ENCODE results near the gene SPOCK1. TPM values are rescaled to one million over a fixed set of nuclear protein-coding genes. Genes with fewer than 3 reads are reported as not detected.

The SPOCK1 gene
- total RNA-seq, 1 donor from 2014 or later, result not detected

DNA sequence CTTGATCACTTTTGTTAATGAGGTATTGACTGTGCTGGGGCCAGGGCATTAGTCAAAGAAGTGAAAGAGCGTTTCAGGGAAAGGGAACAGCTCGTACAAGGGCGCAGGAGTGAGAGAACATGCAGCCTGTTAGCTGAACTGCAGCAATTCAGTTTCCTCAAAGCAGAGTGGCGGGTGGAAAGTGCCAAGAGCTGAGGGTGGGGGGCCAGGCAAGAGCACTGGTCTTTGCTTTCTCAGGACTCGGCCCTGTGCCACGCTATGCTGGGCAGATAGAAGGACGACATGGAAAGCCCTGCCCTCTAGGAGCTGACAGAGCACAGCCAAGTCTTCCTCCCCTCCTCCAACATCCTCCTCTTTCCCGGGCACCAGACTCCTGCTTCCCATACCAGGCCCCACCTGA is 304.8 kb downstream of the SPOCK1 start:
- Mint-ChIP-seq H3K36me3 (ENCODE audit: low read depth) (no peaks in the 10 kb centered on the region), H3K4me3 (no peak overlapping the region), H3K9me3 (no peaks in the 10 kb centered on the region), H3K27ac (no peak overlapping the region), H3K27me3 (no peaks in the 10 kb centered on the region), H3K4me1 (no peaks in the 10 kb centered on the region)
- intact Hi-C loops (cut with micrococcal nuclease), result no loop called here
- DNase-seq, result no peak

DNA sequence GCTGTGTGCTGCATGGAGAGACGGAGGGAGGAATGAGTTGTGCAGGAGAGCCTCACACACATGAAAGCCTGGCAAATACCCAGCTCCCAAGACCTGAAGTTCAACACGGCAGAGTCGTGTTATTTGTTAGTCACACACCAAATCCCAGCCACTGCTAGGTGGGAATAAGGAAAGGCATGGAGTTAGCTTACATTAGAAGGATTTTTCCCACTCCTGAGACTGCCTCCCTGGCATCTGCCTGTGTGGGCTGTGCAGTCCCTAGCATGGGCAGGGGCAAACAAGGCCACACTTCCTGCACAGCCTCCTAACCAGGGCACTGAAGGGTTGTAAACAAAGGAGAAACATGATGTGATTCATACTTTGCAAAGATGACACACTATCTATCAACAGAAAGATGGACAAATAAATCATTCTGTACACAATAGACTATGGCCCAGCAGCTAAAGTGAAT is 306.8 kb downstream of the SPOCK1 start:
- H3K9me3 Mint-ChIP-seq, result no peaks in the 10 kb centered on the region
- H3K27me3 Mint-ChIP-seq, result no peaks in the 10 kb centered on the region
- intact Hi-C loops (cut with micrococcal nuclease), result no loop called here
- no peak for DNase-seq
- H3K4me1 Mint-ChIP-seq, result no peaks in the 10 kb centered on the region
- H3K27ac Mint-ChIP-seq, result no peak overlapping the region
- no peaks in the 10 kb centered on the region for H3K36me3 Mint-ChIP-seq (ENCODE audit: low read depth)
- H3K4me3 Mint-ChIP-seq, result no peak overlapping the region

DNA sequence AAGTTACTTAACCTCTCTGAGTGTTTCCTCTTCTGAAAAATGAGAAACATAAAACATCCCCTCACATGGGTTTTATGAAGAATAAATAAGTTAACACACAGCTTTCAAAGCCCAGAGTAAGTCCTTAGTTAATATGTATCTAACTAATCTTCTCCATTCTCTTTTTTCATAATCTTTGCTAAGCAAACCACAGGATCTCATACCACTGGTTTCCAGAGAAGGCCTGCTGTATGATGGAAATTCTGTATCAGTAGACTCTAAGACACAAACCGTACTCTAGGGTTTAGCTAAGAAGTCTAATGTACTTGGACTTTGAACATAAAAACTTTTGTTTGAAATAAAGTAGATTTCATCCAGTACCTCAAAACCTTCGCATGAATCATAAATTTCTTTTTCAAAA is 307.9 kb downstream of the SPOCK1 start:
- Mint-ChIP-seq H3K27ac (no peak overlapping the region), H3K36me3 (ENCODE audit: low read depth) (no peaks in the 10 kb centered on the region), H3K9me3 (no peaks in the 10 kb centered on the region), H3K27me3 (no peaks in the 10 kb centered on the region), H3K4me1 (no peaks in the 10 kb centered on the region), H3K4me3 (no peak overlapping the region)
- intact Hi-C loops (cut with micrococcal nuclease), result no loop called here
- no peak for DNase-seq

DNA sequence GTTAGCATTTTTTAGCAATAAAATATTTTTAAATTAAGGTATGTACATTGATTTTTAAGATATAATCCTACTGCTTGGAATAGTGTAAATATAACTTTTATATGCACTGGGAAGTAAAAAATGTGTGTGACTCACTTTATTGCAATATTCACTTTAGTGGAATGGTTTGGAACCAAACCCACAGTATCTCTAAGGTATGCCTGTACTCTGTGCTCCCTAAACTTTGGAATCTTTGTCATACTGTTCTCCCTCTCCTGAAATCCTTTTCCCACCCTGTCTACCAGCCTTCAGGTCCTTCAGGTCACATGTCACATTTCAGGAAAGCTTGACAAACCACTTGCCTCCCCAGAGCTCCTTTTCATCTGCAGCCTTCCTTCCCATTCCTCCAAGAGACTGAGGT is 308.7 kb downstream of the SPOCK1 start:
- intact Hi-C loops (cut with micrococcal nuclease), result no loop called here
- DNase-seq, result no peak
- Mint-ChIP-seq H3K36me3 (ENCODE audit: low read depth) (no peaks in the 10 kb centered on the region), H3K27ac (no peak overlapping the region), H3K27me3 (no peaks in the 10 kb centered on the region), H3K4me1 (no peaks in the 10 kb centered on the region), H3K9me3 (no peaks in the 10 kb centered on the region), H3K4me3 (no peak overlapping the region)

DNA sequence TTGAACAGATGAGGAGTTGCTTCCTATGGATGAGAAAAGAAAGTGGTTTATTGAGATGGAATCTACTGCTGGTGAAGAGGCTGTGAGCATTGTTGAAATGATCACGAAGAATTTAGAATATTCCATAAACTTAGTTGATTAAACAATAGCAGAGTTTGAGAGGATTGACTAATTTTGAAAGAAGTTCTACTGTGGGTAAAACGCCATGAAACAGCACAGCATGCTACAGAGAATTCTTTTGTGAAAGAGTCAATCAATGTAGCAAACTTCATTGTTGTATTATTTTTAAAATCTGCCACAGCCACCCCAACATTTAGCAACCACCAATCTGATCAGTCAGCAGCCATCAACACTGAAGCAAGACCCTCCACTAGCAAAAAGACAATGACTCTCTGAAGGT is 309.1 kb downstream of the SPOCK1 start:
- H3K27me3 Mint-ChIP-seq, result no peaks in the 10 kb centered on the region
- H3K4me3 Mint-ChIP-seq, result no peak overlapping the region
- no peak for DNase-seq
- no peaks in the 10 kb centered on the region for H3K36me3 Mint-ChIP-seq (ENCODE audit: low read depth)
- intact Hi-C loops (cut with micrococcal nuclease), result no loop called here
- no peaks in the 10 kb centered on the region for H3K9me3 Mint-ChIP-seq
- H3K27ac Mint-ChIP-seq, result no peak overlapping the region
- H3K4me1 Mint-ChIP-seq, result no peaks in the 10 kb centered on the region

DNA sequence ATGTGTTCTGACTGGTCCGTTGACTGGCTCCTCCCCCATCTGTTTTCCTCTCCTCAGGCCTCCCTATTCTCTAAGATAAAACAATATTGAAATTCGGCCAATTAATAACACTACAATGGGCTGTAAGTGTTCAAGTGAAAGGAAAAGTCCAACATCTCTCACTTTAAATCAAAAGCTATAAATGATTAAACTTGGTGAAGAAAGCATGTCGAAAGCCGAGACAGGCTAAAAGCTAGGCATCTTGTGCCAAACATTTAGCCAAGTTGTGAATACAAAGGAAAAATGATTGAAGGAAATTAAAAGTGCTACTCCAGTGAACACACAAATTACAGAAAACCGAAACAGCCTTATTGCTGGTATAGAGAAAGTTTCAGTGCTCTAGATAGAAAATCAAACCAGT is 310.6 kb downstream of the SPOCK1 start:
- Mint-ChIP-seq H3K9me3 (no peaks in the 10 kb centered on the region), H3K4me3 (no peak overlapping the region), H3K36me3 (ENCODE audit: low read depth) (no peaks in the 10 kb centered on the region), H3K4me1 (no peaks in the 10 kb centered on the region), H3K27me3 (no peaks in the 10 kb centered on the region), H3K27ac (no peak overlapping the region)
- intact Hi-C loops (cut with micrococcal nuclease), result no loop called here
- no peak for DNase-seq

DNA sequence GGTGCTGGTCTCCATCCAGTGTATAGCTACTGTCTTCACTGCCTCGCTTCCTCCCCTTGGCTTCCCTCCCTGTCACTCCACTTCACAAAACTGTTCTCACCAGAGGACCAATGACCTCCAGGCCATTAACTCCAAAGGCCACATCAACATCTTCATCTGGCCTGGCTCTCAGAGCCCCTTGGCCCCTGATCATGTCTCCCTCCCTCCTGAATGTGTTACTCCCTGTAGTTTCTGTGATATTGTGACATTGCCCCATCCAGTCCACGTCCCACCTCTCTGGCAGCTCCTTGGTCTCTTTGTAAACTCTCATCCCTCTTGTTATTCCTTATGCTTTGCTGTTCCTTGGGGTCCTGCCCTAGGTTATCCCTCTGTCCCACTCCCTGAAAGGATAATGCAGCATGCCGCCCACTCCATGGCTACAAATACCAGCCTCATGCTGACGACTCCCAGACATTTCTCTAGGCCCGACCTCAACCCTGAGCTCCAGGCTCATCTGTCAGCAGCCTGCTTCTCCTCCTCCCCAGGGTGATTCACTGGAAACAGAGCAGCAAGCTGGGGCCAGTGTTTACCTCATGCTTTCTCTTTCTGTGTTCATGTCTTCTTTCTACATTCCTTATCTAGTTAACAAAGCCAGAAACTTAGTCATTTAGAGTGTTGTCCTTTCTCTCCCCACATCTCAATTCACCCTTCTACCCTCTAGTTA is 312.2 kb downstream of the SPOCK1 start:
- intact Hi-C loops (cut with micrococcal nuclease), result no loop called here
- no peak overlapping the region for H3K4me3 Mint-ChIP-seq
- H3K4me1 Mint-ChIP-seq, result no peaks in the 10 kb centered on the region
- H3K27me3 Mint-ChIP-seq, result no peaks in the 10 kb centered on the region
- no peaks in the 10 kb centered on the region for H3K9me3 Mint-ChIP-seq
- no peaks in the 10 kb centered on the region for H3K36me3 Mint-ChIP-seq (ENCODE audit: low read depth)
- no peak for DNase-seq
- H3K27ac Mint-ChIP-seq, result no peak overlapping the region

DNA sequence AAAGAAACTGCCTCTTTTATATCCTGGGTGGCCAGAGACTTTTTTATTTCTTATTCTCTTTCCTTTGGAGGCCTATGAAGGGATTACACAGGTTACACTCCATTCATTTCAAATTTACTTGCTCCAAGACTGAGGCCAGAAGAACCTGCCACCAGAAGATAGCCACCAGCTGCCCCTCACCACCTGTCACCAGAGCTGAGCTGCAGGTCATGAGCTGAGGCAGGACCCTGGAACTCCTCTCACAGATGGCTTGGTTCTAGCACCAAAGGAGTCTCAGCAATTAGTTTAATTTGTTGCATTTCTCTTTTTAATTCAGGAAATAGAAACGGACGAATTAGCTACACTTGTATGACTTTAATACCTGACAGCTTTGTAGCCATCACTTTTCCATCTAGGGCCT is 313.9 kb downstream of the SPOCK1 start:
- Mint-ChIP-seq H3K9me3 (no peaks in the 10 kb centered on the region), H3K27me3 (no peaks in the 10 kb centered on the region), H3K27ac (no peak overlapping the region), H3K4me1 (no peaks in the 10 kb centered on the region), H3K36me3 (ENCODE audit: low read depth) (no peaks in the 10 kb centered on the region), H3K4me3 (no peak overlapping the region)
- intact Hi-C loops (cut with micrococcal nuclease), result no loop called here
- DNase-seq, result no peak

DNA sequence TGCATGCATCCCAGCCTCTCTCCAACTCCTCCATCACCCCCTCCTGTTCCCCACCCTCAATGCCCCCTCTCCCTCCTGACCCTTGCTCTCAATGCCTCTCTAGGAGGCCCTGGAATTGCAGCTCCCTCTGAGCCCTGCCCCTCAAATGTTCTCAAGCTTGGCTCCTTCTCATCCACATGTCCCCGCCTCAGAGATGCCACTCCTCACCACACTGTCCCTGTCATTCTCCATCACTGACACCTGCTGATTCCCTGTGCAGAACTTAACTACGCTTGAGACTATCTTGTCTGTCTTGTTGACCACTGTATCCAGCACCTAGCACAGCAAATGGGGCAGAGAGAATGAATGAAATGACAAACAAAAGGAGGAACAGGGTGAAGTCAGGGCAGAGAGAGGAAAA is 314.4 kb downstream of the SPOCK1 start:
- intact Hi-C loops (cut with micrococcal nuclease), result no loop called here
- no peaks in the 10 kb centered on the region for H3K36me3 Mint-ChIP-seq (ENCODE audit: low read depth)
- H3K27ac Mint-ChIP-seq, result no peak overlapping the region
- H3K4me1 Mint-ChIP-seq, result no peaks in the 10 kb centered on the region
- H3K4me3 Mint-ChIP-seq, result no peak overlapping the region
- H3K9me3 Mint-ChIP-seq, result no peaks in the 10 kb centered on the region
- H3K27me3 Mint-ChIP-seq, result no peaks in the 10 kb centered on the region
- no peak for DNase-seq

DNA sequence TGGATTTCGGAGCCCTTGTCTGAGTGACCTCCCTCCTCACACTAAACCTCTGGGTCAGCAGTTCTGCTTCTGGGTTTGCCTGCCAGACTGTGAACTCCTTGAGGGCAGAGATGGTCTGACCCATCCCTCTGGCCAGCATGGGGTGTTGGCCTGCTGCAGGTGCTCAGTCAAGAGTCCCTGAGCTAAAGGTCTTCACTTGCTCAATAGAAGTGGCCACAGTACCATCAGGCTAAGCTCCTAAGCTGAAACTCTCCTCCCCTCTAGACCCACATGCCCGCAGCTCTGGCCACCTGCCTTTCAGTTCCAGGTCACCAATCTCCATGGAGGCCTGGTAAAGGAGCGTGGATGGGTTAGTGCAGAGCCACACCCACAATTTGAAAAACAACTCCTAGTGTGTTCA is 316.6 kb downstream of the SPOCK1 start:
- no peaks in the 10 kb centered on the region for H3K9me3 Mint-ChIP-seq
- no peak overlapping the region for H3K4me3 Mint-ChIP-seq
- intact Hi-C loops (cut with micrococcal nuclease), result no loop called here
- no peaks in the 10 kb centered on the region for H3K27me3 Mint-ChIP-seq
- no peak for DNase-seq
- H3K27ac Mint-ChIP-seq, result no peak overlapping the region
- no peaks in the 10 kb centered on the region for H3K36me3 Mint-ChIP-seq (ENCODE audit: low read depth)
- H3K4me1 Mint-ChIP-seq, result no peaks in the 10 kb centered on the region

DNA sequence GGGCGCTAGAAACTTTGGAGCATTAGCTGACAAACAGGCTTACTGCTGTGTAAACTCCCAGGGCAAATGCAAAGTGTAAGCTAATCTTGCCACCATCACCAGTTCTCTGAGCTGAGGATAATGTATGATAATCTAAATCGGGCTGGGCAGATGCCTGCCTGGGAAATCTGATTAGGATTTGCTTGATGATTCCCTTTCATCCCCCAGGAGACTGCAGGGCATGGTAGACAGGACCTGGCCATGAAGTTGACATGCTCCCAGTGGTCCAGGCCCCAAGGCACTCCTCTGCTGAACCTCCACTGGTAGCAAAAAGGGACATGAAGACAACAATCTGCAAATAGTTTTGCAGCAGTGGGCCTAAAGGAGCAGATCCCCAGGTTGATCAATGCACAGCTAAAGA is 317.5 kb downstream of the SPOCK1 start:
- no peaks in the 10 kb centered on the region for H3K36me3 Mint-ChIP-seq (ENCODE audit: low read depth)
- no peak for DNase-seq
- H3K4me1 Mint-ChIP-seq, result no peaks in the 10 kb centered on the region
- intact Hi-C loops (cut with micrococcal nuclease), result no loop called here
- H3K4me3 Mint-ChIP-seq, result no peak overlapping the region
- H3K9me3 Mint-ChIP-seq, result no peaks in the 10 kb centered on the region
- H3K27ac Mint-ChIP-seq, result no peak overlapping the region
- no peaks in the 10 kb centered on the region for H3K27me3 Mint-ChIP-seq

DNA sequence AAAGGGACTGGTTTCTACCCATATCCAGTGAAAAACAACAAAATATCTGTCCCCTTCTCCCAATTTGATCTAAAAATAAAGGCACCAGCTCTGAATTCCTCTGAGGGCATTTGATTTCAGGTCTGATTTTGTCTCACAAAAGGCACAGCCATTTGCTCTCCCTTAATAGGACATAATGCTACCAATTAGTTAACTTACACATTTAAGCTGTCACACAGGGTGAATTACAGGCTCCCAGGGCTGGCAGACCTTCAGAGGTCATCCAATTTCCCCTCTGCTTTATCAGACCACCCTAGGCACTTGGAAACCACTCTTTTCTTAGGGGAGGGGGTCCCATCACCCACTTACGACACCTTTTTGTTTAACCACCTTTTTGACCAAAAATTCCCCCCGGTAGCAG is 319.9 kb downstream of the SPOCK1 start:
- intact Hi-C loops (cut with micrococcal nuclease), result no loop called here

DNA sequence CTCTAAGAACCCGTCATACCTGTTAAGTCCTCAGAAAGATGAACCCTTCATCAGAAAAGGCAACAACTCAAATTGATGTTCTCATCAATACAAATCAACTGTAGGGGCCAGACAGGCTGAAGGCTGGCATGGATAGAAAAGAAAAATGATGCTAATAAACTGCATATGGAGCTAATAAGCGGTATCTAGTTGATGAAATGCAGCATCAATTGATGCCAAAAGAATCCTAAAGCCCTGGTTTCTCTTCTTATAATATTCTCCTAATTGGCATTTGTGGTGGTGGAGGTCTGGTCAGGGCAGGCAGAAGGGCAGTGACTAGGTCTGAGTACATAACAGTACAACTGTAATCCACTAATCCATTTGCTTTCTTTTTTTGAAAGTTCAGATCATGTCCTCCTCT is 322.5 kb downstream of the SPOCK1 start:
- Mint-ChIP-seq H3K27ac (no peak overlapping the region), H3K4me3 (no peak overlapping the region), H3K36me3 (ENCODE audit: low read depth) (no peaks in the 10 kb centered on the region), H3K4me1 (no peaks in the 10 kb centered on the region), H3K27me3 (no peaks in the 10 kb centered on the region), H3K9me3 (no peaks in the 10 kb centered on the region)
- DNase-seq, result no peak
- intact Hi-C loops (cut with micrococcal nuclease), result no loop called here

More for the DNA sequence above, 319.9 kb downstream of the SPOCK1 start:
- Mint-ChIP-seq H3K4me3 (no peak overlapping the region), H3K27ac (no peak overlapping the region), H3K4me1 (no peaks in the 10 kb centered on the region), H3K27me3 (no peaks in the 10 kb centered on the region), H3K36me3 (ENCODE audit: low read depth) (no peaks in the 10 kb centered on the region), H3K9me3 (no peaks in the 10 kb centered on the region)
- DNase-seq, result no peak

DNA sequence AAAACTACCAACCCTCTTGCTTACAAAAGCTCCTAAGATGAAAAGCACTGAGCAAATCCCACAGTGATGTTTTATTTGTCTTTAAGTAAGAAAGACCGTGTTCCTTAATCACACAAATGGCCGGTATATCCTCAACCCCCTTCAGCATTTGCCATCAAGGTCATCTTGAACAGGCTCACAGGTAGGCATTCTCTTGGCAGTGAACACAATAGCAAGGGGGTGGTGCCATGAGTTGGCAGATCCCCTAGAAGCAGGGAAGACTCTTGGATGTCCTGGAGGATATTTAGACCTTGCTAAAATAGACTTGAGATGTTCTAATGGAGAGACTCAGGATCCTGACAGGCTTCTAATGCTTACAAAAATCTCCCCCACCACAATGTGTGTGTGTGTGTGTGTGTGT is 323.0 kb downstream of the SPOCK1 start:
- H3K27ac Mint-ChIP-seq, result no peak overlapping the region
- H3K4me3 Mint-ChIP-seq, result no peak overlapping the region
- H3K9me3 Mint-ChIP-seq, result no peaks in the 10 kb centered on the region
- H3K36me3 Mint-ChIP-seq (ENCODE audit: low read depth), result no peaks in the 10 kb centered on the region
- H3K27me3 Mint-ChIP-seq, result no peaks in the 10 kb centered on the region
- intact Hi-C loops (cut with micrococcal nuclease), result no loop called here
- no peaks in the 10 kb centered on the region for H3K4me1 Mint-ChIP-seq
- no peak for DNase-seq

DNA sequence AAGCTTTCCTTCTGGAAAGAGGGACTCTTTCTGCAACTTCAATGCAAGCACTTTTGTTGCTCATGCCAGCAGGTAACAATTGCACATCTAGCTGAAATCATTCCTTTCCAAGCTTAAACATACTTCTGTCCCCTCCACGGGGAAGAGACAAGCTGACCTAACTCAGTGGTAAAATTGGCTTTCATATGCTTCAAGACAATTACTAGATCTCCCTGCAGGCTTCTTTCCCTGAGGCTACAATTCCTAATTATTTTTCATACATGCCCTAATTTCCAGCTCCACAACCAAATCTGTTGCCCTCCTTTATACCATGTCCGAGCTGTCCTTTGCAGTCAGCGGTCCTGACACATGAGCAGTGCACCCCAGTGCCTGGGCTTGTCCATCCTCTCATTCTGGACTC is 324.9 kb downstream of the SPOCK1 start:
- H3K4me3 Mint-ChIP-seq, result no peak overlapping the region
- no peaks in the 10 kb centered on the region for H3K27me3 Mint-ChIP-seq
- H3K36me3 Mint-ChIP-seq (ENCODE audit: low read depth), result no peaks in the 10 kb centered on the region
- no peaks in the 10 kb centered on the region for H3K9me3 Mint-ChIP-seq
- no peak for DNase-seq
- H3K27ac Mint-ChIP-seq, result no peak overlapping the region
- intact Hi-C loops (cut with micrococcal nuclease), result no loop called here
- no peaks in the 10 kb centered on the region for H3K4me1 Mint-ChIP-seq

Data from activated CD4-positive, alpha-beta T cell treated with anti-CD3 and anti-CD28 coated beads, Interleukin-2, amount 10 ng/mL, durations not matched to agents 24 days and 14 days (primary cell).